Body of pancreas (tissue), 4 donors: ENCODE results near the gene SAMD7.

Source experiments
- POLR2A ChIP-seq, 3 donors: fragments of 450-650 bp; IDR thresholded peaks; one replicate each; pipeline ENCODE4 v1.6.1; 2016; ENCODE audit warnings: antibody characterized with exemption in 3 of 3, mild to moderate bottlenecking in 2 of 3
- TF ChIP-seq, protein P1 (sequence below), 7 experiments: fragments of 450-650 bp in 4 of 7; fragments of 200-600 bp in 3 of 7; sonication (generic) in 3 of 7; IDR thresholded peaks; one replicate each; pipeline ENCODE4 v1.5.1; 2016 to 2019; ENCODE audit warnings: antibody characterized with exemption in 7 of 7

- TF ChIP-seq, protein P1, sequence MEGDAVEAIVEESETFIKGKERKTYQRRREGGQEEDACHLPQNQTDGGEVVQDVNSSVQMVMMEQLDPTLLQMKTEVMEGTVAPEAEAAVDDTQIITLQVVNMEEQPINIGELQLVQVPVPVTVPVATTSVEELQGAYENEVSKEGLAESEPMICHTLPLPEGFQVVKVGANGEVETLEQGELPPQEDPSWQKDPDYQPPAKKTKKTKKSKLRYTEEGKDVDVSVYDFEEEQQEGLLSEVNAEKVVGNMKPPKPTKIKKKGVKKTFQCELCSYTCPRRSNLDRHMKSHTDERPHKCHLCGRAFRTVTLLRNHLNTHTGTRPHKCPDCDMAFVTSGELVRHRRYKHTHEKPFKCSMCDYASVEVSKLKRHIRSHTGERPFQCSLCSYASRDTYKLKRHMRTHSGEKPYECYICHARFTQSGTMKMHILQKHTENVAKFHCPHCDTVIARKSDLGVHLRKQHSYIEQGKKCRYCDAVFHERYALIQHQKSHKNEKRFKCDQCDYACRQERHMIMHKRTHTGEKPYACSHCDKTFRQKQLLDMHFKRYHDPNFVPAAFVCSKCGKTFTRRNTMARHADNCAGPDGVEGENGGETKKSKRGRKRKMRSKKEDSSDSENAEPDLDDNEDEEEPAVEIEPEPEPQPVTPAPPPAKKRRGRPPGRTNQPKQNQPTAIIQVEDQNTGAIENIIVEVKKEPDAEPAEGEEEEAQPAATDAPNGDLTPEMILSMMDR (IDR thresholded peaks at IDR 0.05) = no peak
- no peak for TF ChIP-seq POLR2A (IDR thresholded peaks at IDR 0.05)
Measured at GRCh38 chr3:169901453-169901852, 9.9 kb upstream of the SAMD7 start.
